ENCODE data around the gene SLC45A1. TPM values are rescaled to one million over a fixed set of nuclear protein-coding genes. Genes with fewer than 3 reads are reported as not detected.

SLC45A1 gene
- total RNA-seq, 1 donor from 2014 or later: 2.5 TPM

DNA sequence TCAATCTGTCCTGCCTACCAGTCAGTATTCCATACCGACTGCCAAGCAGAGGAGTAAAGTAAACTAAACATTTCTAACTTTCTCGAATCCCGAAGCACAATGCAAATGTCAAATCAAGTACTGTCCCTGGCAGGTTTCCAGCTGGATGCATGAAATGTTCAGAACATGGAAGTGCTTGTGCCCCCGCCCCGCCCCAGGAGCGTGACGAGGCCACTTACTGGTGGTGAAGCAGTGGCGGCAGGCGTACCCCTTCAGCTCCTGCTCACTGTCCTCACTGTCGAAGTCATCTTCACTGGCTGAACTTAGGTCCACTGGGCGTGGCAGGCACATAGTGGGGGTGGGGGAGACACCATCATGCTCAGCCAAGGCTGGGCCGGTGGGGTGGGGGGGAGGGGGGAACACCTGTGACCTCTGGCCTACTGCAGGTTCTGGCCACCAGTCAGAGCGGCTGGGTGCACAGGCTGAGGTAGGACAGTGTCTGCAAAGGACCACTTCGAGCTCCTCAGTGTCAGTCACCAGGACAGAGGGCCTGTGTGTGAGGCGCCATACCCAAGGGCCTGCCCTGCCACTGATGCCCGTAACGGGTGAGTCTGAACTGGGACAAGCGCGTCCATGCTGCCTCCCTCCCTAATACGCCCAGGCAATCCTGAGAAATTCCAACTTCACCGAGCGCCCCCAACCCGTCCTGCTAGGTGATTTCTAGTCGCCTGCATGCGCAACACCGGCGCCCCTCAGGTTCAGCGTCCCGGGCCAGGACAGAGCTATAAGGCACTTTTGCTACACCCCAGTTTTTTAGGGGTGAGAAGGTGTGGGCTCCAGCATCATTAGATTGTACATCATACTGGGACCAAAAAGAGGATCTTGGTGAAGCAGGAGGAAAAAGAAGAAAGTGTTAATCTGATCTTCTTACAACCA lies 46.9 kb downstream of the SLC45A1 start:
- Mint-ChIP-seq H3K9me3 (no peaks in the 10 kb centered on the region), H3K27me3 (ENCODE audit: low read depth) (no peaks in the 10 kb centered on the region), H3K36me3 (ENCODE audit: low read depth) (peaks cover 7% of the 10 kb centered on the region), H3K4me1 (peaks cover 41% of the 10 kb centered on the region), H3K27ac (ENCODE audit: unreplicated experiment) (no peak overlapping the region), H3K4me3 (no peak overlapping the region)
- TF ChIP-seq, protein P1, sequence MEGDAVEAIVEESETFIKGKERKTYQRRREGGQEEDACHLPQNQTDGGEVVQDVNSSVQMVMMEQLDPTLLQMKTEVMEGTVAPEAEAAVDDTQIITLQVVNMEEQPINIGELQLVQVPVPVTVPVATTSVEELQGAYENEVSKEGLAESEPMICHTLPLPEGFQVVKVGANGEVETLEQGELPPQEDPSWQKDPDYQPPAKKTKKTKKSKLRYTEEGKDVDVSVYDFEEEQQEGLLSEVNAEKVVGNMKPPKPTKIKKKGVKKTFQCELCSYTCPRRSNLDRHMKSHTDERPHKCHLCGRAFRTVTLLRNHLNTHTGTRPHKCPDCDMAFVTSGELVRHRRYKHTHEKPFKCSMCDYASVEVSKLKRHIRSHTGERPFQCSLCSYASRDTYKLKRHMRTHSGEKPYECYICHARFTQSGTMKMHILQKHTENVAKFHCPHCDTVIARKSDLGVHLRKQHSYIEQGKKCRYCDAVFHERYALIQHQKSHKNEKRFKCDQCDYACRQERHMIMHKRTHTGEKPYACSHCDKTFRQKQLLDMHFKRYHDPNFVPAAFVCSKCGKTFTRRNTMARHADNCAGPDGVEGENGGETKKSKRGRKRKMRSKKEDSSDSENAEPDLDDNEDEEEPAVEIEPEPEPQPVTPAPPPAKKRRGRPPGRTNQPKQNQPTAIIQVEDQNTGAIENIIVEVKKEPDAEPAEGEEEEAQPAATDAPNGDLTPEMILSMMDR (conservative IDR thresholded peaks at IDR 0.05): no peak
- no peak for DNase-seq (ENCODE audit: low read depth, low spot score)

- H3K36me3 Mint-ChIP-seq (ENCODE audit: low read depth): peaks cover 7% of the 10 kb centered on the region
- TF ChIP-seq, protein P1 (conservative IDR thresholded peaks at IDR 0.05): no peak
- H3K27me3 Mint-ChIP-seq (ENCODE audit: low read depth): no peaks in the 10 kb centered on the region
- H3K4me3 Mint-ChIP-seq: no peak overlapping the region
- H3K27ac Mint-ChIP-seq (ENCODE audit: unreplicated experiment): no peak overlapping the region
- H3K9me3 Mint-ChIP-seq: no peaks in the 10 kb centered on the region
- no peak for DNase-seq (ENCODE audit: low read depth, low spot score)
- peaks cover 51% of the 10 kb centered on the region for H3K4me1 Mint-ChIP-seq
Measured at GRCh38 chr1:8365661-8366362, 47.9 kb downstream of the SLC45A1 start.

- Mint-ChIP-seq H3K36me3 (ENCODE audit: low read depth) (peaks cover 5% of the 10 kb centered on the region), H3K4me1 (peaks cover 64% of the 10 kb centered on the region), H3K4me3 (peak overlapping the region; percentile 29)
Measured at GRCh38 chr1:8367571-8368194, 49.8 kb downstream of the SLC45A1 start.

DNA sequence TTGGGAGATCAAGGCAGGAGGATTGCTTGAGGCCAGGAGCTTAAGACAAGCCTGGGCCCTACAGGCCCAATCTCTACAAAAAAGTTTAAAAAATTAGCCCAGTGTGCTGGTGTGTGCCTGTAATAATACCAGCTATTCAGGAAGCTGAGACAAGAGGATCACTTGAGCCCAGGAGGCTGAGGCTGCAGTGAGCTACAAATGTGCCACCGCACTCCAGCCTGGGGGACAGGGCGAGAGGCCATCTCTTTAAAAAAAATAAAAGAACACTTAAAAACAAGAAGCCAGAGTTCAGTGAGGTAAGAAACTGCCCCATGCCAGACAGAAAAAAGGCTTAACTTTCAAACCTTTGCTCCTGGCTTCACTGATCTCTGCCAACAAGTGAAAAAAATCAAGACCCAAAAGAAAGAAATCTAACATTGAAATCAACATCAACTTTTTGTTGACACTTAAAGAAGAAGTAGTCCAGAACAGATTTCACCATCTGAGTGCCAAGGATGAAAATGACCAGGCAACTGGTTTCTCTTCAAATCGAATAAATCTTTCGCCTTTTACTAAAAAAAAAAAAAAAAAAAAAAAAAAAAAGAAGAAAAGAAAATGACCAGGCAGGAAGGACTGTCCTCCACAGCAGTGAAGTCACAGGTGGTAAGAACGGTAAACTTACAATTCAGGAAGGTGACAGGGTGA lies 51.2 kb downstream of the SLC45A1 start:
- DNase-seq (ENCODE audit: low read depth, low spot score): no peak
- Mint-ChIP-seq H3K4me1 (peaks cover 78% of the 10 kb centered on the region), H3K27ac (ENCODE audit: unreplicated experiment) (no peak overlapping the region), H3K4me3 (peak overlapping the region; percentile 28), H3K27me3 (ENCODE audit: low read depth) (no peaks in the 10 kb centered on the region), H3K36me3 (ENCODE audit: low read depth) (peaks cover 5% of the 10 kb centered on the region), H3K9me3 (no peaks in the 10 kb centered on the region)
- TF ChIP-seq, protein P1 (conservative IDR thresholded peaks at IDR 0.05): no peak

More at GRCh38 chr1:8367571-8368194, 49.8 kb downstream of the SLC45A1 start:
- no peaks in the 10 kb centered on the region for H3K9me3 Mint-ChIP-seq
- TF ChIP-seq, protein P1 (conservative IDR thresholded peaks at IDR 0.05): no peak
- DNase-seq (ENCODE audit: low read depth, low spot score): no peak
- H3K27ac Mint-ChIP-seq (ENCODE audit: unreplicated experiment): no peak overlapping the region
- H3K27me3 Mint-ChIP-seq (ENCODE audit: low read depth): no peaks in the 10 kb centered on the region
